ENCODE results near the gene IQCN. TPM values are rescaled to one million over a fixed set of nuclear protein-coding genes. Genes with fewer than 3 reads are reported as not detected.

The IQCN gene
- total RNA-seq, 2 experiments from 2014 or later, result 0.38 to 1.1 TPM

- Histone ChIP-seq H3K4me2 (ENCODE audit: low read length) (no peak overlapping the region), H3K9me2 (ENCODE audit: insufficient read depth, low read length) (no peaks in the 10 kb centered on the region), H3K9me3 (ENCODE audit: low read length) (no peaks in the 10 kb centered on the region), H2AFZ (ENCODE audit: low read length) (no peak overlapping the region), H3K4me3 (ENCODE audit: low read depth, low read length, poor library complexity, severe bottlenecking) (no peak overlapping the region), H3K36me3 (ENCODE audit: insufficient read depth, low read length) (peaks cover 92% of the 10 kb centered on the region), H3K79me2 (ENCODE audit: insufficient read depth, low read depth, low read length) (no peaks in the 10 kb centered on the region), H3K4me1 (ENCODE audit: insufficient read depth, low read length, poor library complexity, severe bottlenecking) (peaks cover 27% of the 10 kb centered on the region), H3K27ac (ENCODE audit: low read depth, low read length, poor library complexity, severe bottlenecking) (no peak overlapping the region), H4K20me1 (ENCODE audit: insufficient read depth, low read length) (no peaks in the 10 kb centered on the region)
- TF ChIP-seq, protein P1, sequence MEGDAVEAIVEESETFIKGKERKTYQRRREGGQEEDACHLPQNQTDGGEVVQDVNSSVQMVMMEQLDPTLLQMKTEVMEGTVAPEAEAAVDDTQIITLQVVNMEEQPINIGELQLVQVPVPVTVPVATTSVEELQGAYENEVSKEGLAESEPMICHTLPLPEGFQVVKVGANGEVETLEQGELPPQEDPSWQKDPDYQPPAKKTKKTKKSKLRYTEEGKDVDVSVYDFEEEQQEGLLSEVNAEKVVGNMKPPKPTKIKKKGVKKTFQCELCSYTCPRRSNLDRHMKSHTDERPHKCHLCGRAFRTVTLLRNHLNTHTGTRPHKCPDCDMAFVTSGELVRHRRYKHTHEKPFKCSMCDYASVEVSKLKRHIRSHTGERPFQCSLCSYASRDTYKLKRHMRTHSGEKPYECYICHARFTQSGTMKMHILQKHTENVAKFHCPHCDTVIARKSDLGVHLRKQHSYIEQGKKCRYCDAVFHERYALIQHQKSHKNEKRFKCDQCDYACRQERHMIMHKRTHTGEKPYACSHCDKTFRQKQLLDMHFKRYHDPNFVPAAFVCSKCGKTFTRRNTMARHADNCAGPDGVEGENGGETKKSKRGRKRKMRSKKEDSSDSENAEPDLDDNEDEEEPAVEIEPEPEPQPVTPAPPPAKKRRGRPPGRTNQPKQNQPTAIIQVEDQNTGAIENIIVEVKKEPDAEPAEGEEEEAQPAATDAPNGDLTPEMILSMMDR (conservative IDR thresholded peaks at IDR 0.05; ENCODE audit: low read length), result no peak
- no peak for TF ChIP-seq EZH2phosphoT487 (IDR thresholded peaks at IDR 0.05; ENCODE audit: borderline replicate concordance, low read depth, low read length)
- DNase-seq (ENCODE audit: low spot score), result no peak
- no TSS peak for BruUV-seq (replicated peaks)
- ChIA-PET CTCF (ENCODE audit: unreplicated experiment) (interaction anchor here (0.6 kb wide), 1 partner anchor 10 kb away, joined by 8 read pairs; no protein-coding TSS in a partner anchor), POLR2A (no interaction called here)
- intact Hi-C loops (cut with micrococcal nuclease; ENCODE audit: unreplicated experiment), result no loop called here
Measured at GRCh38 chr19:18310118-18310909, 36.1 kb upstream of the IQCN start.

GRCh38 chr19:18309525-18310064, 35.3 kb upstream of the IQCN start:
- TF ChIP-seq, protein P1 (conservative IDR thresholded peaks at IDR 0.05; ENCODE audit: low read length), result no peak
- TF ChIP-seq EZH2phosphoT487 (IDR thresholded peaks at IDR 0.05; ENCODE audit: borderline replicate concordance, low read depth, low read length), result no peak
- intact Hi-C loops (cut with micrococcal nuclease; ENCODE audit: unreplicated experiment), result no loop called here
- no peak overlapping the region for H3K27ac ChIP-seq (ENCODE audit: low read depth, low read length, poor library complexity, severe bottlenecking)
- no peak overlapping the region for H2AFZ ChIP-seq (ENCODE audit: low read length)
- no peak overlapping the region for H3K4me2 ChIP-seq (ENCODE audit: low read length)
- DNase-seq (ENCODE audit: low spot score), result no peak
- no peaks in the 10 kb centered on the region for H4K20me1 ChIP-seq (ENCODE audit: insufficient read depth, low read length)
- ChIA-PET CTCF (ENCODE audit: unreplicated experiment) (interaction anchor here (0.6 kb wide), 1 partner anchor 11 kb away, joined by 8 read pairs; no protein-coding TSS in a partner anchor), POLR2A (interaction anchor here (0.6 kb wide), 1 partner anchor 54 kb away, joined by 3 read pairs; no protein-coding TSS in a partner anchor)
- H3K9me2 ChIP-seq (ENCODE audit: insufficient read depth, low read length), result no peaks in the 10 kb centered on the region
- no peak overlapping the region for H3K4me3 ChIP-seq (ENCODE audit: low read depth, low read length, poor library complexity, severe bottlenecking)
- H3K36me3 ChIP-seq (ENCODE audit: insufficient read depth, low read length), result peaks cover 86% of the 10 kb centered on the region
- no peaks in the 10 kb centered on the region for H3K79me2 ChIP-seq (ENCODE audit: insufficient read depth, low read depth, low read length)
- peaks cover 34% of the 10 kb centered on the region for H3K4me1 ChIP-seq (ENCODE audit: insufficient read depth, low read length, poor library complexity, severe bottlenecking)
- BruUV-seq (replicated peaks), result no TSS peak
- H3K9me3 ChIP-seq (ENCODE audit: low read length), result no peaks in the 10 kb centered on the region

GRCh38 chr19:18308948-18309325, 34.7 kb upstream of the IQCN start:
- intact Hi-C loops (cut with micrococcal nuclease; ENCODE audit: unreplicated experiment), result no loop called here
- no peak for DNase-seq (ENCODE audit: low spot score)
- Histone ChIP-seq H4K20me1 (ENCODE audit: insufficient read depth, low read length) (no peaks in the 10 kb centered on the region), H3K79me2 (ENCODE audit: insufficient read depth, low read depth, low read length) (no peaks in the 10 kb centered on the region), H3K9me3 (ENCODE audit: low read length) (no peaks in the 10 kb centered on the region), H3K4me1 (ENCODE audit: insufficient read depth, low read length, poor library complexity, severe bottlenecking) (peaks cover 40% of the 10 kb centered on the region), H3K36me3 (ENCODE audit: insufficient read depth, low read length) (peaks cover 79% of the 10 kb centered on the region), H3K27ac (ENCODE audit: low read depth, low read length, poor library complexity, severe bottlenecking) (no peak overlapping the region), H3K9me2 (ENCODE audit: insufficient read depth, low read length) (no peaks in the 10 kb centered on the region), H3K4me3 (ENCODE audit: low read depth, low read length, poor library complexity, severe bottlenecking) (no peak overlapping the region), H2AFZ (ENCODE audit: low read length) (no peak overlapping the region), H3K4me2 (ENCODE audit: low read length) (no peak overlapping the region)
- TF ChIP-seq, protein P1 (conservative IDR thresholded peaks at IDR 0.05; ENCODE audit: low read length), result no peak
- ChIA-PET POLR2A (interaction anchor here (0.6 kb wide), 1 partner anchor 53 kb away, joined by 3 read pairs; no protein-coding TSS in a partner anchor), CTCF (ENCODE audit: unreplicated experiment) (no interaction called here)
- no TSS peak for BruUV-seq (replicated peaks)
